ENCODE results near the gene RBMS1. TPM values are rescaled to one million over a fixed set of nuclear protein-coding genes. Genes with fewer than 3 reads are reported as not detected.
"Not testable (repeated sequence)": the region's sequence is repeated elsewhere in the genome, so short reads cannot be mapped to it uniquely, and the experiment has no call there.

RBMS1 gene
- total RNA-seq, 1 donor from 2014 or later = 58.2 TPM

DNA sequence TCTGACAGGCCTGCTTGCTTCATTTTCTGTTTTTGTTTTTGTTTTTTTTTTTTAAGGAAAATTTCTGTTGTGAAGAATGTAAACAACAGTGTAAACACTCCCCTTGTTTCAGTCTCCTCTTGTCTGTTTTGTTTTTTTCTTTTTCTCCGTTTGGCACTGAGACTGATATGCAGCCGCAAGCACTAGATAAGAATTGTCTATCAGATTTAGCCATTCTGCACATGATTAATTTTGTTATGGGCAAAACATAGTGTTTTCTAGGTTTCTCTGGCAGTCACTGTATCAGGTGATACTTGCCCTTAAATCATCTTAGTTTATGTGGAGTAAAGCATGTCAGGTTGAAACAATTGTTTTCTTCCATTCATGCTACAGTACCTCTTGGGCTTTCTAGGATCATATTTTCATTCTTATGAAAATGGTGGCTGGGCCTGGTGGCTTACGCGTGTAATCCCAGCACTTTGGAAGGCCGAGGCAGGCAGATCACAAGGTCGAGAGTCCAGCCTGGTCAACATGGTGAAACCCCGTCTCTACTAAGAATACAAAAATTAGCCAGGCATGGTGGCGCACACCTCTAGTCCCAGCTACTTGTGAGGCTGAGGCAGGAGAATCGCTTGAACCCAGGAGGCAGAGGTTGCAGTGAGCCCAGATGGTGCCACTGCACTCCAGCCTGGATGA, 12.9 kb upstream of the RBMS1 start:
- intact Hi-C loops (cut with DNase I) = no loop called here
- DNase-seq (ENCODE audit: missing footprints) (no peak), ATAC-seq (no peak)

DNA sequence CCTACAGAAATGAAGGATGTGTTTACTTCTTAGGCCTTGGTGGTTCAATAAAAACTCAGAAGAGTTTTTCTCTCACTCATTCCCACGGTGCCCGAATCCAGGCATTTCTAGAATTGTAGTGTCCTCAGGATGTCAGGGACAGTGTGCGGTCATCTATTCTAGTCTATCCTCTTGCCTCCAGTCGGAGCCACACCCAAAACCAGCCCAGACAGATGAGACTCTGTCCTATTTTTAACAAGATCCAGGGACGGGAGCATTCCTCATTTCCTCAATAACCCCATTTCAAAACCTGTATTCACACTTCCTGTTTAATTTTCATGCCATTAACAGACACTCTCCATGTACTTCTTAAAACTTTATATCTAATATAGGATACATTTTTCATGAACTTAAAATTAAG, 11.6 kb upstream of the RBMS1 start:
- DNase-seq (ENCODE audit: missing footprints) (no peak), ATAC-seq (peak; percentile 71)
- intact Hi-C loops (cut with DNase I) = no loop called here

DNA sequence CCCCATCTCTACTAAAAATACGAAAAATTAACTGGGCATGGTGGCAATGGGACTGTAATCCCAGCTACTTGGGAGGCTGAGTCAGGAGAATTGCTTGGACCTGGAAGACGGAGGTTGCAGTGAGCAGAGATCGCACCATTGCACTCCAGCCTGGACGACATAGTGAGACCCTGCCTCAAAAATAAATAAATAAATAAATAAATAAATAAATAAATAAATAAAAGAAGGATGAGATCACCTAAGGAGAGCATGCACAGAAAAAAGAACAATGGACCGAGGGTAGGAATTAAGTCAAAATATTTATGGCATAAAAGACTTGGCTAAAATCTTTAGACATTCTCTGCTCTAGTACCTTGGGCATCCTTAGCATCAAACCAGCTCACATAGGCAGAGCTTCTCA, 8.9 kb upstream of the RBMS1 start:
- DNase-seq (ENCODE audit: missing footprints) = no peak
- ATAC-seq = no peak
- intact Hi-C loops (cut with DNase I) = no loop called here

DNA sequence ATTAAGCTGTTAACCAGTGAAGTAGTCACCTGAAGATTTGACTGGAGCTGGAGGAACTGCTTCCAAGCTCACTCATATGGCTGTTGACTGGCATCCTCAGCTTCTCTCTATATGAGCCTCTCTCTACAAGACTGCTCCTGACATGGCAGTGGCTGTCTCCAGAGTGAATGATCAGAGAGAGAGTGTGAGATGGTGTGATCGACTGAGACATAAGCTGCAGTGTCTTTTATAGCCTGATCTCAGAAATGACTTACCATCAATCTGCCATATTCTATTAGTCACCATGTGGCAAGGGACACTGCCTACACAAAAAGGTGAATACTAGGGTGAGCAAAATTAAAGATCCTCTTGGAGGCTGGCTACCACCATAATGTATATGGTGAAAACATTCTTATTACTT, 7.8 kb upstream of the RBMS1 start:
- no peak for DNase-seq (ENCODE audit: missing footprints)
- intact Hi-C loops (cut with DNase I) = no loop called here

DNA sequence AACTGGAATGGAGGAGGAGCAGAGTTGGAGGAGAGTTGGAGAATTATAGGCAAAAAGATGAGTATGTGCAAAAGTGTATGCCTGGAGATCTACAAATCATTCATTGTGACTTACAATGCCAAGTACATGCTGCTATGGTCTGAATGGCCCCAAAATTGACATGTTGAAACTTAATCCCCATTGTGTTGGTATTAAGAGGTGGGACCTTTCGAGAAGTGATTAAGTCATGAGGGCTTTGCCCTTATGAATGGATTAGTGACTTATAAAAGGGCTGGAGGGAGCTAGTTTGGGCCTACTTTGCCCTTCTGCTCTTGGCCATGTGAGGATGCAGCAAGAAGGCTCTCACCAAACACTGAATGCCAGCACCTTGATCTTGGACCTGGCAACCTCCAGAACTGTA, 6.3 kb upstream of the RBMS1 start:
- intact Hi-C loops (cut with DNase I) = no loop called here
- ATAC-seq (no peak), DNase-seq (ENCODE audit: missing footprints) (no peak)

More for the DNA sequence above, 7.8 kb upstream of the RBMS1 start:
- no peak for ATAC-seq

DNA sequence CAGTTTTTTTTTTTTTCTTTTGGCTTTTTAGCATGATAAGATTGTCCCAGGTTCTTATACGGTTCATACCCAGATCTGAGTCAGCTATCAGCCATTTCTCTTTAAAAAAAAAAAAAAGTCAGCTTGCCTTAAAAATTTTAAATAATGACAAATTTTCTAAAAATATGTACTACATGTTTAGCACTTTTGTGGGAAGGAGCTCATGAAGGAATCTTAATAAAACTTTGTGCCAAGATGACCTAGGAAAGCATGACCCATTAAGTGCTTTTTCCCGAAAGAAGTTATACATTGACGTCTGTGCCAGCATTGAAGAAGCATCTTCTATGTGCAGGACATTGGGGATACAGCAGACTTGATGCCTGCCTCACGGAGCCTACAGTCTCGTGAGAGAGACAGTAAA, 4.5 kb upstream of the RBMS1 start:
- intact Hi-C loops (cut with DNase I) = no loop called here
- ATAC-seq (no peak), DNase-seq (ENCODE audit: missing footprints) (no peak)

DNA sequence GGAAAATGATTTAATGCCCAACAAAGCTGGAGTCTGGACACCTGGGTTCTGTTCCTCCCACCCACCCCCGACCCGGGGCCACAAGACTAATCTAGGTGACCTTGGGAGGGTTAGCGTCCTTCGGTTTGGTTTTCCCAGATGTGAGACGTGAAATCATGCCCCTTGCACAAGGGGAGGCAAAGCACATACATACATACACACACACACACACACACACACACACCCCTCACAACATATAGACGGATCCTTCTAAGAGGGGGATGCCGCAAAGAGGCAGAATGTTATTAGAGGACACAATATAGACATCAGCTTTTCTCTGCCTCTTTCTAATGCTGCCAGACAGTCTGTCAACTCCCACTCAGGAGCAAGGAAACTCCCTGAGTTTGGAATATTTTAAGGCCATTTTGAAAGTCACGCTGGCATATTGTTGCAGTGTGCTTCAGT, 616 bp upstream of the RBMS1 start:
- DNase-seq (ENCODE audit: missing footprints) = no peak
- intact Hi-C loops (cut with DNase I) = loop anchor here (5.0 kb wide), 5 partner anchors 62 to 423 kb away; no protein-coding TSS in a partner anchor
- ATAC-seq = no peak

DNA sequence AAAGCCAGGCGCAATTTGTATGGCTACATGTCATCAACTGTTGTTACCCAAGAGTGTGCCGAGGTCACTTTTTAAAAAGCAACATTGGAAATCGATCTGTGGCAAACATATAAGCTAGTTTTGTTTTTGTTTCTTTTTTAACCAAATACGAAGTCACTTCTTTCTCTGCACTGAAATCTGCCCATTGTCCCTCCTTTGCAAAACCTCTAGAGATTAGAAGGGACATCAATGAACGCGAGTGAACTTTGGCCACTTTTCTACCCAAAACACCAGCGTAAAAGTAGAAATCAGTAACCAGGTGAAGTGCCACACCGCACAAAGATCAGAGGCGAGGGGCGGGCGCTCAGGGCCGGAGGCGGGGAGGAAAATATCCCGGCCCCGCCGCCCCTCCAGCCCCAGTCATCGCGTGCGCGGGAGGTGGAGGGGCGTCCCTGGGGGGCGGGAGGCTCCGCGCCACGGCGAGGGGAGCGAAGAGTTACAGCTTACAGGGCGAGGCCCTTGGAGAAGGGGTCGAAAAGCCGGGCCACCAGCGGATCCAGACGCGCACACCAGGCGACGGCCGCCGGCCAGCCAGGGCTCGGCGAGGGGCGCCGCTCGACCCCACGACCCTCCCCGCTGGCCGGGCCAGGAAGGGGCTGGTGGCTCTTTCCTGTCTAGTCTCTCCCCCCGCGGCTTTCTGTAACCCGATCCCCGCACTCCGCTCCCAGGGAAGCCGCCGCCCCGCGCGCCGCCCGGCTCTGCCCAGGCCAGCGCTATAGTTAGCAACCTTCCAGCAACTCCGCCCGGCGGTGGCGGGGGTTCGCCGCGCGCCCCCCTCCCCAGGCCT, 993 bp downstream of the RBMS1 start:
- DNase-seq (ENCODE audit: missing footprints) (peak; percentile 85), ATAC-seq (peak; percentile 91)
- intact Hi-C loops (cut with DNase I) = loop anchor here (5.0 kb wide), 5 partner anchors 60 to 425 kb away; no protein-coding TSS in a partner anchor

DNA sequence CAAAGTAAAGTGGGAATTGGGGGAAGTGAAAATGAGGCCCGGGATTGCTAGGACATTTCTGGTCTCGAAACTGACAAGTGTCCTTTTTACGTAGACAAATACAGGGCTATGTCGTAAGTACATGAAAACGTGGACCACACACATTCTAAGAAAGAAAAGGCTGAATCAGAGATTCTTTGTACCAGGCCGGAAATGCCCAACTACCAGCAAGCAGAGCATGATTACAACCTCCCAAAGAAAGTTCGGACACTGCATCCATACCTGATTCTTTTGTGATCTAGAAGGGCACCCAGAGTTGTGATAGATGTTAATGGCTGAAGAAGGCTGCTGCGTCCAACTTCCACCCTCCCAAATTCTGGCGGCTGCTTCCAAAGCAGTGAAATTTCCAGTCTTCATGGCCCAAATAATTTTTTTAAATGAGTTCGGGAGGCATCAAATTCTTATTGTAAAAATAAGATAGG, 1.7 kb downstream of the RBMS1 start:
- ATAC-seq (no peak), DNase-seq (ENCODE audit: missing footprints) (no peak)
- intact Hi-C loops (cut with DNase I) = loop anchor here (5.0 kb wide), 5 partner anchors 60 to 425 kb away; no protein-coding TSS in a partner anchor

DNA sequence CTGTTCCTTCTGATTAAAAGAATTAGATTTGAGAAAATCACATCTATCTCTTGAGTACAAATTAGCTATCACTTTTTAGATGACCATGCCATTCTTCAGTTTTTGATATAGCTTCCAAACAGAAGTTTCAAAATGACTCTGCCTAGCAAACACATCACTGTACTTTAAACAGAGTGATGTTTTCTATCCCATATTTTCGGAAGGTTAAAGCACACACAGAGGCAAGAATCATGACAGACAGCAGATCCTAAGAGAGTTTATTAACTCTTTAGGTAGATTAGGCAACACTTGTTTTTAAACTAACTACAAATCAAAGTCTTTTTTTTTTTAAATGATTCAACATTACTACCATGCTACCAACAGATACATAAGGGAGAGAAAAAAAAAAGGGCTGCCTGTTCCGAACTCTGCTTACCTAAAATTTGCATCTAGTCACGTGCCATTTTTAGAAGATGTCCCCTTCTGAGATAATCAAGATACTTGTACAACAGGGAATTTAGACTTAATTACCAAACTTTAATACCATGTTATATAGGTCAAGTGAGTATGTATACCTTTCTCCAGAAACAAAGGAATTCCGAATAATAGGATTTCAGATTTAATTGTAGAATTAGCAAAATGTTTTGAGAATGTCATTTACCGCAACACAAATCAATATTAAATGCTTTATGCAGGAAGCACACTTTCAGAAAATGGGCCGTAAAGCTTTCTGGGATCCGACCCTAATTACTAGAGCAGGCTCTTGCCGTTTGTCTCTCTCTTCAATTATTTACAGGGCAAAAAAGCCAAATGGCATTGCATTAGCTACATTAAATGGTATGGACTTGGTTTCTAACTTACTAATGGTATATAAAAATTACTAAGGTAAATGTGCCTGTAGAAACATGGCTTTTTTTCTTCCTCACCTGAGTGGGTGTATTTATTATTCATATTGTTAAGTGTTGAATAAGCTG, 2.6 kb downstream of the RBMS1 start:
- ATAC-seq = no peak
- intact Hi-C loops (cut with DNase I) = loop anchor here (5.0 kb wide), 5 partner anchors 59 to 426 kb away; no protein-coding TSS in a partner anchor
- no peak for DNase-seq (ENCODE audit: missing footprints)

DNA sequence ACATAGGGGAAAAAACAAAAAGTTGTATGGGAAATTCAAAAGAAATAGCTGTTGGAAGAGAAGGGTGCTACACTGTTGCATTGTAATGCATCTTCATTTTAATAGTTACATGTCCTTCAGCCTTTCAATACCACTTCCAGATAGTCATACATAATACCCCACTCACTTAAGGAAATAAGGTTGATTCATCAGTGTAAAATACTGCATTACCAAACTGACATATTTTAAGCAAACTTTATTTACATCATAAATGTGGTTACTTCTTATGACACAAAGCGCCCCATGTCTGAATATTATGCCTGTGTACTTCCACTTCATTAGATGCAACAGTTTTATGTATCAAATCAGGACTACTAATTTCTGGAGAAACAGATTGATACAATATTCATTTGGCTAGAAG, 4.5 kb downstream of the RBMS1 start:
- ATAC-seq = no peak
- no peak for DNase-seq (ENCODE audit: missing footprints)
- intact Hi-C loops (cut with DNase I) = no loop called here

DNA sequence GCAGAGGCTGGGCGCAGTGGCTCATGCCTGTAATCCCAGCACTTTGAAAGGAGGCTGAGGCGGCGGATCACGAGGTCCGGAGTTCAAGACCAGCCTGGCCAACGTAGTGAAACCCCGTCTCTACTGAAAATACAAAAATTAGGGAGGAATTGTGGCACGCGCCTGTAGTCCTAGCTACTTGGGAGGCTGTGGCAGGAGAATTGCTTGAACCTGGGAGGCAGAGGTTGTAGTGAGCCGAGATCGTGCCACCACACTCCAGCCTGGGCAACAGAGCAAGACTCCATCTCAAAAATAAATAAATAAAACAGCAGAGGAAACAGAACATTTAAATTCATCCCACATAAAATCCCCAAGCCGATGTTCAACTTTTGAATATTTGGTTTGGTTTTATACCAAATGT, 5.3 kb downstream of the RBMS1 start:
- ATAC-seq; intact Hi-C loops (cut with DNase I); DNase-seq (ENCODE audit: missing footprints): not testable (repeated sequence)

DNA sequence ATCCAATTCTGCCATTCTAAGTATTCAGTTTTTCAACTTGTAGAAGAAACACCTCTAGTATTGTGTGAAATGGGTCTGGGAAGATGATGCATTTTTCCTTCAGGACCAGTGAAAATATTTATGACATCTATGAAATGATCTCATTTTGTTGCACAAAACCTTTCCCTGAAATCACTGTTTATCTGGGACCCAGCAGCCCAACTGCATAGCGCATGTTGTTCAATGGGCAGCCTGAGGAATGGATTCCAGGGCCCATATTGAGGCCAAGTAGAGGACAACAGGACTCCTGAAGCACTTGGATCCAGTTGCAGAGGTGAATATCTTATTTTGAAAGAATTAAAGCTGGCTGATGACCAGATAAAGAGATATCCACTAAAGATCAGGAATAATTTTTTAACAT, 7.3 kb downstream of the RBMS1 start:
- ATAC-seq (no peak), DNase-seq (ENCODE audit: missing footprints) (no peak)
- intact Hi-C loops (cut with DNase I) = no loop called here

DNA sequence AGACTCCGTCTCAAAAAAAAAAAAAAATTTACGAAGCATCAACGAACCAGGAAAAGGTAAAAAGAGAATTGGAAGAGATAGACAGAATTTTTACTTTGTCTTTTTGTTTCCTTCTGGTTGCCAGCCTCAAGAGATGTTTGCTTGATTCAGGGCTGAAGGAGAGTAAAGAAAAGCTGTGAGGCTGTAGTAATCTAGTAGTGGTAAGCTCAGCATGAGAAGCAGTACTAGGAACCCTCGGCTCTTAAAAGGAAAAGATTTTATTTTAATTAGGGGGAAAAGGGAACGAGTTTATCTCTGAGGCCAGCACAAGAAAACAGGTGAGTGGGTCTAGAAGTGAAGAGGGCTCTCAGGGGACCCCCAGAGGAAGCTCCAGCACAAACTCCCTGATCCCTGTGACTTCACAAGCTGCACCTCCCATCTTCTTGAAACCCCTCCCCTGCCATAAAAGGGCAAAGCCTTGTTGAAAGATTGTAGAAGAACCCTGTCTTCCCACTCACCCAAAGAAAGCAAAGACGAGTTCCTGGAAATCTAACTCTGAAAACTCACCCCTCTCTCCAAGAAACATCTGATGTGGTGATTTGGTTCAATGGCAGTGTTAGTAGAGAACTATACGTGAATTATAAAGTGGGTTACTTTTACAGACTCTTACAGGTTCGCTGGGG, 8.6 kb downstream of the RBMS1 start:
- DNase-seq (ENCODE audit: missing footprints) = no peak
- ATAC-seq = no peak
- intact Hi-C loops (cut with DNase I) = no loop called here

DNA sequence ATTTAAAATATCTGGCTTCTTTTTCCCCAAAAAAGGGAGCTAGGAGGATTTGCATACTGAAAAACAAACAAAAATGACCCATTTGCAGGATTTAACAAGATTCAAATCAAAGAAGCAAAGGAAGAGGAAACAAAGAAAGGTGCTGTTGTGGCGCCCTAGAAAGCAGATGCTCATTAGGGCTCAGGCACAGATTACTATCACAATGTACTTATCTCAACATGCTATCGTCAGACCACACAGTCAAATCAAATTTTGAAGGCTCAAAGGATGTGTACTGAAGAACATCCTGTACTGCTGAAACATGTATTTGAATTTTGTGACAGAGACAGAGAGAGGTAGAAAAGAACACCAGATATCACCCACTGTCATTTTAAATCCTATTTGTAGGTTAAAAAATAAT, 10.9 kb downstream of the RBMS1 start:
- DNase-seq (ENCODE audit: missing footprints) (no peak), ATAC-seq (peak; percentile 36)
- intact Hi-C loops (cut with DNase I) = no loop called here

DNA sequence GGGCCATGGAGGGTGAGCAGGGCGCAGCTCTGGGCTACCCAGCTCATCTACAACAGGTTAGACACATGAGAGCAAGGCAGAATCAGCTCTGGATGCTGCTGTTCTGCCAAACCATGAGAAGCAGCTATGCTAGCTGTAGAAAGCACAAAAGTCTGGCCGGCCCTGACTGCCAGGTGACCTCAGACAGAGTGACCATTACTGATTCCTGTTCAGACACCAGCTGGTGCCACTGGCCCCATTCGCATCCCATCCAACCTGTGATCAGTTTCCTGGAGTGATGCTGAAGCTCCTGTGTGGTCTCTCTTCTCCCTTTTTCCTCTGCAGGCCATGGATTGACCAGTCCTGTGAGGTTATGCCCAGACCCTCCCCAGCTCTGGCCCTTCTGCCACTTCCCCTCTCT, 14.3 kb downstream of the RBMS1 start:
- ATAC-seq (peak; percentile 24), DNase-seq (ENCODE audit: missing footprints) (no peak)
- intact Hi-C loops (cut with DNase I) = no loop called here

DNA sequence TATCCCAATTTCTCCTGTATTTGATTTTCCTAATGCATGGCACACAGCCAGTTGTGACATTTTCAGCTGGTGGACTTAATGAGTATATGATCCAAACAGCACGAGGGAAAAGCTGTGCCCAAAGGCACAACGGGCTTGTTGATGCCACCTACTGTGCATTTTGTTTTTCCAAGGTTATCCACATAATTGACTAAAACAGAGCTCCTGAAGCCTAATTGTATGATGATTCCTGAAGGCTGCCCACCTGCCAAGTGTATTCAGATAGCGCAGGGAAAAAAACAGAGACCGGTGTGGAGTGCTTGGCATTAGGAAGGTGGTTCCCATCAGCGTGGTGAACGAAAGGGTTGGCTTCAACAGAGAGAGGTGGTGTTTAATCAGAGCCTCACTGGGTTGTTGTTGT, 14.9 kb downstream of the RBMS1 start:
- DNase-seq (ENCODE audit: missing footprints) = no peak
- intact Hi-C loops (cut with DNase I) = no loop called here
- no peak for ATAC-seq

DNA sequence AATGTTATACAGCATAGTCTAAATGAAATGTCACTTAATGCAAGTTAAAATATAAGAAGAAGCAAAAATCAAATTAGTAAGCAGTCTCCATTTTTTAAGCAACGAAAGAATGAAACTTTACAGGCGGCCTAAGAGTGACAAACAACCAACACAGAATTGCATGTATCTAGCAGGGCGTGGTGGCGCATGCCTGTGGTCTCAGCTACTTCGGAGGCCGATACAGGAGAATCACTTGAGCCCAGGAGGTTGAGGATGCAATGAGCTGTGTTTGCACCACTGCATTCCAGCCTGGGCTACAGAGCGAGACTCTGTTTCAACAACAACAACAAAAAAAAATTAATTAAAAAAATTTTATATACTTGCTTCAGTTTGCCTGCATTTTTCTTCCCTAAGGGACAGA, 16.6 kb downstream of the RBMS1 start:
- intact Hi-C loops (cut with DNase I) = no loop called here
- ATAC-seq (no peak), DNase-seq (ENCODE audit: missing footprints) (no peak)

All from Right ventricle myocardium inferior (tissue), 1 donor.